GM23338 (cell line): ENCODE measurements around the gene SULF2. TPM values are rescaled to one million over a fixed set of nuclear protein-coding genes. Genes with fewer than 3 reads are reported as not detected.

Experiments
- ATAC-seq: fragments of 200-7000 bp; cut with Tn5 transposase; 3 replicates; pipeline ENCODE4 v1.9.1; 2020
- DNase-seq: peaks from one replicate; pipeline ENCODE4 v3.0.0-alpha.2; 2015; ENCODE audit warnings: low spot score
- H2AFZ ChIP-seq: fragments of 200-600 bp; sonication (generic); 2 replicates; pipeline ENCODE4 v1.8.0; 2016; ENCODE audit warnings: antibody characterized with exemption, mild to moderate bottlenecking, moderate library complexity
- H3F3A ChIP-seq: fragments of 200-600 bp; sonication (generic); replicated peaks from 2 replicates; pipeline ENCODE4 v1.8.0; 2017; ENCODE audit warnings: antibody characterized with exemption, mixed run types, low read depth
- H3K27ac ChIP-seq: fragments of 200-600 bp; sonication (generic); 2 replicates; pipeline ENCODE4 v1.6.1; 2016; ENCODE audit warnings: low read depth
- H3K27me3 ChIP-seq: fragments of 200-600 bp; sonication (generic); 2 replicates; pipeline ENCODE4 v1.8.0; 2016; ENCODE audit warnings: mild to moderate bottlenecking, mixed run types, moderate library complexity; ENCODE audit not compliant: insufficient read depth
- H3K36me3 ChIP-seq: fragments of 200-600 bp; sonication (generic); 2 replicates; pipeline ENCODE4 v1.8.0; 2016; ENCODE audit warnings: mild to moderate bottlenecking; ENCODE audit not compliant: insufficient read depth
- H3K4me1 ChIP-seq: fragments of 200-600 bp; sonication (generic); 2 replicates; pipeline ENCODE4 v1.8.0; 2016; ENCODE audit warnings: mild to moderate bottlenecking, moderate library complexity; ENCODE audit not compliant: insufficient read depth
- H3K4me2 ChIP-seq: fragments of 200-600 bp; sonication (generic); 2 replicates; pipeline ENCODE4 v1.7.1; 2017; ENCODE audit warnings: mixed run types
- H3K4me3 ChIP-seq: fragments of 200-600 bp; sonication (generic); 2 replicates; pipeline ENCODE4 v1.6.1; 2016; ENCODE audit warnings: mixed run types
- H3K79me2 ChIP-seq: fragments of 200-600 bp; sonication (generic); replicated peaks from 2 replicates; pipeline ENCODE4 v1.8.0; 2017; ENCODE audit warnings: mild to moderate bottlenecking; ENCODE audit not compliant: insufficient read depth
- H3K9me2 ChIP-seq: fragments of 200-600 bp; sonication (generic); 2 replicates; pipeline ENCODE4 v1.8.0; 2017; ENCODE audit not compliant: insufficient read depth
- H4K20me1 ChIP-seq: fragments of 200-600 bp; sonication (generic); replicated peaks from 2 replicates; pipeline ENCODE4 v1.8.0; 2017; ENCODE audit warnings: mild to moderate bottlenecking; ENCODE audit not compliant: insufficient read depth
- H3K27ac Mint-ChIP-seq: 2 replicates; pipeline ENCODE4 v1.8.0; 2020; ENCODE audit warnings: inconsistent platforms, mild to moderate bottlenecking, moderate library complexity, mixed read lengths
- H3K27me3 Mint-ChIP-seq: 3 replicates; pipeline ENCODE4 v1.8.0; 2022; ENCODE audit warnings: low read depth, mild to moderate bottlenecking, moderate library complexity, mixed read lengths, inconsistent platforms; ENCODE audit not compliant: insufficient read depth, poor library complexity
- H3K36me3 Mint-ChIP-seq: 3 replicates; pipeline ENCODE4 v1.8.0; 2021; ENCODE audit warnings: low read depth, mild to moderate bottlenecking, inconsistent platforms, moderate library complexity, mixed read lengths
- H3K4me1 Mint-ChIP-seq: 3 replicates; pipeline ENCODE4 v1.8.0; 2020; ENCODE audit warnings: mild to moderate bottlenecking, inconsistent platforms, mixed read lengths
- H3K4me3 Mint-ChIP-seq: 3 replicates; pipeline ENCODE4 v1.8.0; 2021; ENCODE audit warnings: moderate library complexity, mild to moderate bottlenecking, inconsistent platforms, mixed read lengths
- H3K9me3 Mint-ChIP-seq: 3 replicates; pipeline ENCODE4 v1.8.0; 2020; ENCODE audit warnings: moderate library complexity, mild to moderate bottlenecking, inconsistent platforms, mixed read lengths
- CREB1 ChIP-seq: fragments of 250-450 bp; sonication (Bioruptor Pico); IDR thresholded peaks from 2 replicates; pipeline ENCODE4 v1.5.0; 2020; ENCODE audit warnings: low read depth, mild to moderate bottlenecking, moderate library complexity
- ETS1 ChIP-seq: IDR thresholded peaks from 2 replicates; pipeline ENCODE4 v1.6.1; 2016; ENCODE audit warnings: antibody characterized with exemption
- EZH2 ChIP-seq: fragments of 200-600 bp; sonication (generic); IDR thresholded peaks from one replicate; pipeline ENCODE4 v1.8.0; 2017; ENCODE audit warnings: antibody characterized with exemption, mild to moderate bottlenecking, low read depth; ENCODE audit not compliant: unreplicated experiment
- EZH2phosphoT487 ChIP-seq: fragments of 200-600 bp; sonication (generic); IDR thresholded peaks from one replicate; pipeline ENCODE4 v1.8.1; 2018; ENCODE audit warnings: antibody characterized with exemption; ENCODE audit not compliant: unreplicated experiment
- JUNB ChIP-seq: IDR thresholded peaks from one replicate; pipeline ENCODE4 v1.6.1; 2016; ENCODE audit warnings: antibody characterized with exemption; ENCODE audit not compliant: unreplicated experiment
- NANOG ChIP-seq: IDR thresholded peaks from 2 replicates; pipeline ENCODE4 v1.6.1; 2016; ENCODE audit warnings: antibody characterized with exemption, borderline replicate concordance
- POLR2AphosphoS5 ChIP-seq: IDR thresholded peaks from 2 replicates; pipeline ENCODE4 v1.6.1; 2016; ENCODE audit warnings: antibody characterized with exemption, low read depth
- REST ChIP-seq: IDR thresholded peaks from one replicate; pipeline ENCODE4 v1.6.1; 2018; ENCODE audit warnings: antibody characterized with exemption; ENCODE audit not compliant: unreplicated experiment
- STAT1 ChIP-seq: IDR thresholded peaks from one replicate; pipeline ENCODE4 v1.6.1; 2016; ENCODE audit warnings: antibody characterized with exemption; ENCODE audit not compliant: unreplicated experiment
- ZNF114 ChIP-seq: fragments of 250-450 bp; sonication (Bioruptor Pico); IDR thresholded peaks from 2 replicates; pipeline ENCODE4 v1.5.0; 2020; ENCODE audit warnings: mild to moderate bottlenecking, moderate library complexity
- ZNF331 ChIP-seq: fragments of 250-450 bp; sonication (Bioruptor Pico); IDR thresholded peaks from 2 replicates; pipeline ENCODE4 v1.5.0; 2020; ENCODE audit warnings: low read depth, mild to moderate bottlenecking, moderate library complexity
- polyA plus RNA-seq: library from polyadenylated mRNA; unstranded; fragments of >200 nt; fragmentation: Nextera tagmentation; extraction: Ambion mirVana; gene quantifications from 2 replicates; pipeline ENCODE4 v1.2.1, GENCODE V29; 2016
- total RNA-seq: library from RNA; depleted of rRNA; stranded (reverse); fragments of >200 nt; shearing (Covaris generic); gene quantifications from 2 replicates; pipeline ENCODE4 v1.2.3, GENCODE V29; 2014
- TF ChIP-seq, protein P1 (sequence below): fragments of 250-450 bp; sonication (Bioruptor Pico); IDR thresholded peaks from 2 replicates; pipeline ENCODE4 v1.5.0; 2020; ENCODE audit warnings: mild to moderate bottlenecking, moderate library complexity
- TF ChIP-seq, protein P2 (sequence below), 2 experiments: fragments of 200-600 bp in 1 of 2; sonication (generic) in 1 of 2; conservative IDR thresholded peaks; 2 replicates each; pipeline versions ENCODE4 v1.5.1 to v1.6.1; 2016 to 2017; ENCODE audit warnings: antibody characterized with exemption in 2 of 2, low read depth in 2 of 2, mild to moderate bottlenecking in 2 of 2, moderate library complexity in 1 of 2

Gene SULF2
- total and polyA plus RNA-seq, 2 experiments from 2014 or later: 9.5 to 20.7 TPM

GRCh38 chr20:47662483-47663353 lies 122.6 kb downstream of the SULF2 start:
- no peak for TF ChIP-seq POLR2AphosphoS5
- no peak for TF ChIP-seq CREB1 (CRISPR knock-in tag)
- TF ChIP-seq, protein P1, sequence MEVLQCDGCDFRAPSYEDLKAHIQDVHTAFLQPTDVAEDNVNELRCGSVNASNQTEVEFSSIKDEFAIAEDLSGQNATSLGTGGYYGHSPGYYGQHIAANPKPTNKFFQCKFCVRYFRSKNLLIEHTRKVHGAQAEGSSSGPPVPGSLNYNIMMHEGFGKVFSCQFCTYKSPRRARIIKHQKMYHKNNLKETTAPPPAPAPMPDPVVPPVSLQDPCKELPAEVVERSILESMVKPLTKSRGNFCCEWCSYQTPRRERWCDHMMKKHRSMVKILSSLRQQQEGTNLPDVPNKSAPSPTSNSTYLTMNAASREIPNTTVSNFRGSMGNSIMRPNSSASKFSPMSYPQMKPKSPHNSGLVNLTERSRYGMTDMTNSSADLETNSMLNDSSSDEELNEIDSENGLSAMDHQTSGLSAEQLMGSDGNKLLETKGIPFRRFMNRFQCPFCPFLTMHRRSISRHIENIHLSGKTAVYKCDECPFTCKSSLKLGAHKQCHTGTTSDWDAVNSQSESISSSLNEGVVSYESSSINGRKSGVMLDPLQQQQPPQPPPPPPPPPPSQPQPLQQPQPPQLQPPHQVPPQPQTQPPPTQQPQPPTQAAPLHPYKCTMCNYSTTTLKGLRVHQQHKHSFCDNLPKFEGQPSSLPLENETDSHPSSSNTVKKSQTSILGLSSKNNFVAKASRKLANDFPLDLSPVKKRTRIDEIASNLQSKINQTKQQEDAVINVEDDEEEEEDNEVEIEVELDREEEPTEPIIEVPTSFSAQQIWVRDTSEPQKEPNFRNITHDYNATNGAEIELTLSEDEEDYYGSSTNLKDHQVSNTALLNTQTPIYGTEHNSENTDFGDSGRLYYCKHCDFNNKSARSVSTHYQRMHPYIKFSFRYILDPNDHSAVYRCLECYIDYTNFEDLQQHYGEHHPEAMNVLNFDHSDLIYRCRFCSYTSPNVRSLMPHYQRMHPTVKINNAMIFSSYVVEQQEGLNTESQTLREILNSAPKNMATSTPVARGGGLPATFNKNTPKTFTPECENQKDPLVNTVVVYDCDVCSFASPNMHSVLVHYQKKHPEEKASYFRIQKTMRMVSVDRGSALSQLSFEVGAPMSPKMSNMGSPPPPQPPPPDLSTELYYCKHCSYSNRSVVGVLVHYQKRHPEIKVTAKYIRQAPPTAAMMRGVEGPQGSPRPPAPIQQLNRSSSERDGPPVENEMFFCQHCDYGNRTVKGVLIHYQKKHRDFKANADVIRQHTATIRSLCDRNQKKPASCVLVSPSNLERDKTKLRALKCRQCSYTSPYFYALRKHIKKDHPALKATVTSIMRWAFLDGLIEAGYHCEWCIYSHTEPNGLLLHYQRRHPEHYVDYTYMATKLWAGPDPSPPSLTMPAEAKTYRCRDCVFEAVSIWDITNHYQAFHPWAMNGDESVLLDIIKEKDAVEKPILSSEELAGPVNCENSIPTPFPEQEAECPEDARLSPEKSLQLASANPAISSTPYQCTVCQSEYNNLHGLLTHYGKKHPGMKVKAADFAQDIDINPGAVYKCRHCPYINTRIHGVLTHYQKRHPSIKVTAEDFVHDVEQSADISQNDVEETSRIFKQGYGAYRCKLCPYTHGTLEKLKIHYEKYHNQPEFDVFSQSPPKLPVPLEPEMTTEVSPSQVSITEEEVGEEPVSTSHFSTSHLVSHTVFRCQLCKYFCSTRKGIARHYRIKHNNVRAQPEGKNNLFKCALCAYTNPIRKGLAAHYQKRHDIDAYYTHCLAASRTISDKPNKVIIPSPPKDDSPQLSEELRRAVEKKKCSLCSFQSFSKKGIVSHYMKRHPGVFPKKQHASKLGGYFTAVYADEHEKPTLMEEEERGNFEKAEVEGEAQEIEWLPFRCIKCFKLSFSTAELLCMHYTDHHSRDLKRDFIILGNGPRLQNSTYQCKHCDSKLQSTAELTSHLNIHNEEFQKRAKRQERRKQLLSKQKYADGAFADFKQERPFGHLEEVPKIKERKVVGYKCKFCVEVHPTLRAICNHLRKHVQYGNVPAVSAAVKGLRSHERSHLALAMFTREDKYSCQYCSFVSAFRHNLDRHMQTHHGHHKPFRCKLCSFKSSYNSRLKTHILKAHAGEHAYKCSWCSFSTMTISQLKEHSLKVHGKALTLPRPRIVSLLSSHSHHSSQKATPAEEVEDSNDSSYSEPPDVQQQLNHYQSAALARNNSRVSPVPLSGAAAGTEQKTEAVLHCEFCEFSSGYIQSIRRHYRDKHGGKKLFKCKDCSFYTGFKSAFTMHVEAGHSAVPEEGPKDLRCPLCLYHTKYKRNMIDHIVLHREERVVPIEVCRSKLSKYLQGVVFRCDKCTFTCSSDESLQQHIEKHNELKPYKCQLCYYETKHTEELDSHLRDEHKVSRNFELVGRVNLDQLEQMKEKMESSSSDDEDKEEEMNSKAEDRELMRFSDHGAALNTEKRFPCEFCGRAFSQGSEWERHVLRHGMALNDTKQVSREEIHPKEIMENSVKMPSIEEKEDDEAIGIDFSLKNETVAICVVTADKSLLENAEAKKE (CRISPR knock-in tag): no peak
- TF ChIP-seq ETS1: no peak
- TF ChIP-seq EZH2phosphoT487: no peak
- no peak for TF ChIP-seq STAT1
- TF ChIP-seq, protein P2, sequence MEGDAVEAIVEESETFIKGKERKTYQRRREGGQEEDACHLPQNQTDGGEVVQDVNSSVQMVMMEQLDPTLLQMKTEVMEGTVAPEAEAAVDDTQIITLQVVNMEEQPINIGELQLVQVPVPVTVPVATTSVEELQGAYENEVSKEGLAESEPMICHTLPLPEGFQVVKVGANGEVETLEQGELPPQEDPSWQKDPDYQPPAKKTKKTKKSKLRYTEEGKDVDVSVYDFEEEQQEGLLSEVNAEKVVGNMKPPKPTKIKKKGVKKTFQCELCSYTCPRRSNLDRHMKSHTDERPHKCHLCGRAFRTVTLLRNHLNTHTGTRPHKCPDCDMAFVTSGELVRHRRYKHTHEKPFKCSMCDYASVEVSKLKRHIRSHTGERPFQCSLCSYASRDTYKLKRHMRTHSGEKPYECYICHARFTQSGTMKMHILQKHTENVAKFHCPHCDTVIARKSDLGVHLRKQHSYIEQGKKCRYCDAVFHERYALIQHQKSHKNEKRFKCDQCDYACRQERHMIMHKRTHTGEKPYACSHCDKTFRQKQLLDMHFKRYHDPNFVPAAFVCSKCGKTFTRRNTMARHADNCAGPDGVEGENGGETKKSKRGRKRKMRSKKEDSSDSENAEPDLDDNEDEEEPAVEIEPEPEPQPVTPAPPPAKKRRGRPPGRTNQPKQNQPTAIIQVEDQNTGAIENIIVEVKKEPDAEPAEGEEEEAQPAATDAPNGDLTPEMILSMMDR (conservative IDR thresholded peaks at IDR 0.05; ENCODE audit: low read depth in 2 of 2): no peak
- TF ChIP-seq REST: no peak
- no peak for TF ChIP-seq JUNB
- TF ChIP-seq ZNF331: no peak
- TF ChIP-seq NANOG: no peak
- no peak for TF ChIP-seq EZH2
- TF ChIP-seq ZNF114: no peak
- peaks cover 2% of the 10 kb centered on the region; the same call in 1 of the 3 replicates for H3K36me3 Mint-ChIP-seq
- Histone ChIP-seq H3K27me3 (no peaks in the 10 kb centered on the region), H3K79me2 (no peaks in the 10 kb centered on the region), H3K4me1 (peaks cover 9% of the 10 kb centered on the region; the same call in 1 of the 2 replicates), H3F3A (no peaks in the 10 kb centered on the region), H2AFZ (no peak overlapping the region), H3K4me2 (no peak overlapping the region), H3K27ac (no peak overlapping the region), H3K36me3 (peaks cover 5% of the 10 kb centered on the region; the same call in 1 of the 2 replicates), H3K4me3 (no peak overlapping the region), H4K20me1 (no peaks in the 10 kb centered on the region), H3K9me2 (no peaks in the 10 kb centered on the region)
- no peak overlapping the region for H3K4me3 Mint-ChIP-seq
- DNase-seq: no peak
- no peak for ATAC-seq
- no peaks in the 10 kb centered on the region for H3K9me3 Mint-ChIP-seq
- peaks cover 10% of the 10 kb centered on the region for H3K27me3 Mint-ChIP-seq
- H3K4me1 Mint-ChIP-seq: peaks cover 16% of the 10 kb centered on the region
- H3K27ac Mint-ChIP-seq: no peak overlapping the region
